ENCODE results near the gene FRAS1. TPM values are rescaled to one million over a fixed set of nuclear protein-coding genes. Genes with fewer than 3 reads are reported as not detected.

Gene FRAS1
- total RNA-seq, 1 donor from 2014 or later = 18.9 TPM

DNA sequence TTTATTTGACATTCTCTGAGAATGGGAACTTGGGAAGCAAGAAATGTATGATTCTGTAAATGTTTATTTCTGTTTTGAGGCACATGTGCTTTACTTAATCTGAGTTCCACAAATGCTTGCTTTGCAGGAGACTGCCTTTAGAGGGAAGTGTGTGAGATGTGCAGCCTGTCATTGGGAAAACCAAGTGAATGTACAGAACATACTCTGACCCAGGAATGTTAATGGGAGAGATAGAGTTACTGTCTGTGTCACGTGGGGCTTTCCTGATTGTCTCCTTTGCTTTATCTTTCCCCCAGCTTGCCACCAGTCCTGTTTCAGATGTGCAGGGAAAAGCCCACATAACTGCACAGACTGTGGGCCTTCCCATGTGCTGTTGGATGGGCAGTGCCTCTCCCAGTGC lies 275.9 kb downstream of the FRAS1 start:
- Mint-ChIP-seq H3K36me3 (ENCODE audit: low read depth) (peaks cover 1% of the 10 kb centered on the region), H3K27ac (ENCODE audit: unreplicated experiment) (no peak overlapping the region), H3K27me3 (ENCODE audit: low read depth) (no peaks in the 10 kb centered on the region), H3K9me3 (ENCODE audit: low read depth) (peaks cover 3% of the 10 kb centered on the region), H3K4me3 (ENCODE audit: unreplicated experiment) (no peak overlapping the region), H3K4me1 (ENCODE audit: low read depth) (peaks cover 8% of the 10 kb centered on the region)
- TF ChIP-seq, protein P1, sequence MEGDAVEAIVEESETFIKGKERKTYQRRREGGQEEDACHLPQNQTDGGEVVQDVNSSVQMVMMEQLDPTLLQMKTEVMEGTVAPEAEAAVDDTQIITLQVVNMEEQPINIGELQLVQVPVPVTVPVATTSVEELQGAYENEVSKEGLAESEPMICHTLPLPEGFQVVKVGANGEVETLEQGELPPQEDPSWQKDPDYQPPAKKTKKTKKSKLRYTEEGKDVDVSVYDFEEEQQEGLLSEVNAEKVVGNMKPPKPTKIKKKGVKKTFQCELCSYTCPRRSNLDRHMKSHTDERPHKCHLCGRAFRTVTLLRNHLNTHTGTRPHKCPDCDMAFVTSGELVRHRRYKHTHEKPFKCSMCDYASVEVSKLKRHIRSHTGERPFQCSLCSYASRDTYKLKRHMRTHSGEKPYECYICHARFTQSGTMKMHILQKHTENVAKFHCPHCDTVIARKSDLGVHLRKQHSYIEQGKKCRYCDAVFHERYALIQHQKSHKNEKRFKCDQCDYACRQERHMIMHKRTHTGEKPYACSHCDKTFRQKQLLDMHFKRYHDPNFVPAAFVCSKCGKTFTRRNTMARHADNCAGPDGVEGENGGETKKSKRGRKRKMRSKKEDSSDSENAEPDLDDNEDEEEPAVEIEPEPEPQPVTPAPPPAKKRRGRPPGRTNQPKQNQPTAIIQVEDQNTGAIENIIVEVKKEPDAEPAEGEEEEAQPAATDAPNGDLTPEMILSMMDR (IDR thresholded peaks at IDR 0.05) = peak; percentile 9
- DNase-seq (ENCODE audit: low spot score) = no peak

DNA sequence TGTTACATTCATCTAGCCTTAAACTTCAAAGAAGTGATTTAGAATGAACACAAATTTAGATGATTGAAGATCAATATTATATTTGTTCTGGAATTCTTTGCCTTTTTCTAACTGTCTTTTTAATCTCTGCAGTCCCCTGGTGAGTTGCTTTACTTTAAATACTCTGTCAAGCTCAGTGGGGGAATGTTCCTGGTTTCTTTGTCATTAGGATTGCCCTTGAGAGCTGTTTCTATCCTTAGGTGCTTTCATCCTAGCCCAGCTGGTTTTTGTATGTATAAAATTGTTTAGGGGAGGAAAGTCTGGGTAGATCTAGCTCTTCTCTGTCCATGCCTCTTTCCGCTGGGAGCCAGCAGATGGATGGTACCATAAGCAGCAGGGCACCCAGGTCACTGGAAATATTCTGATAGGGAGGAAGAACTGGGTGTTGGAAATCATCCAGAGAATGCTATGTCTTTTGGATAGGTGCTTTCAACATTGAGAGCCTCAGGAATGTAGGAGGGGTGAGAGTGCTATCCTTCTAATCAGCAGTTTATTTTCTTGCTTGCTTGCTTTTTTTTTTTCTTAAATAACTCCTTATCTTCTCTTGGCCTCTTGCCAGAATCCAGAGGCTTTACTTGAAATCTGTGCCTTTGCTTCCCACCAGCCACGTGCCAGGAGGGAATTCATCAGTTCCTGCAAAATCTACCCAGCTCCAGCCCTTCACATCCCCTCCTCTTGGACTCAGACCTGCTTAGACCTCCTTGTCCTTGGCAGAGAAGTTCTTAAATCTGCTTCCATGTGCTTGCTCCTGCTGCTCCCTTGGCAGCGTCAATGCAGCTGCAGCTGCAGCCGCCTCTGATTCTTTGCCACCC lies 279.2 kb downstream of the FRAS1 start:
- no peak overlapping the region for H3K4me3 Mint-ChIP-seq (ENCODE audit: unreplicated experiment)
- no peak overlapping the region for H3K27ac Mint-ChIP-seq (ENCODE audit: unreplicated experiment)
- H3K36me3 Mint-ChIP-seq (ENCODE audit: low read depth) = peaks cover 6% of the 10 kb centered on the region

DNA sequence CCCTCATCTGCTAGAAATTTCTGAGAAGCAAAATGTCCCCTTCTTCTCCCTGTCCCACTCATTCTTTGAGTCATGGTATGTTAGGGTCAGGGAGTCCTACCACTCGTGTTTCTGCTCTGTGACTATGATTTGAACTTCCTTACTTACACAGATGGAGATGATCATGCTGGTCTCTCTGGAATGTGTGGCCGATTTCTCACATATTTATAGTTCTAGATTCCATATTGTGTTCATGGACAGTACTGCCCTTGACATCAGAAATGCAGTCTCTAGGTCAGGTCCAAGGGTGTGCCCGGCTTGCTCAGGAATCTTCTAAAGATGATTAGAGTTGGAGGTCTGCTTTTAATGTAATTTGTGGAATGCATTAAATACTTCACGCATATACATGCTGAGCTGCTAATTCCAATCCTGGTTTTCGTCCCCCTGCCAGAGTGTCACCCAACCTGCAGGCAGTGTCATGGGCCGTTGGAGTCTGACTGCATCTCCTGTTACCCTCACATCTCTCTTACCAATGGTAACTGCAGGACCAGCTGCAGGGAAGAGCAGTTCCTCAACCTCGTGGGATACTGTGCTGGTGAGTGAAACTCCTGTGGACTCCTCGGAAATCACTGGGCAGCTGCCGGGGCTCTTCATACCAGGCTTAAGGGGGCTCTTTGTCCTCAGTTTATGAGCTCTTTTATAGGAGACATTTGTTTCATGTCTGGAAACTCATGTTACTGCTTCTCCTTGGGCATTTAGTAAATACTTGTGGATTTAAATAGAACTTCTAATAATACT lies 280.3 kb downstream of the FRAS1 start:
- peaks cover 7% of the 10 kb centered on the region for H3K36me3 Mint-ChIP-seq (ENCODE audit: low read depth)
- H3K4me1 Mint-ChIP-seq (ENCODE audit: low read depth) = peaks cover 8% of the 10 kb centered on the region
- H3K9me3 Mint-ChIP-seq (ENCODE audit: low read depth) = peaks cover 3% of the 10 kb centered on the region
- TF ChIP-seq, protein P1 (IDR thresholded peaks at IDR 0.05) = no peak
- peaks cover 2% of the 10 kb centered on the region for H3K27me3 Mint-ChIP-seq (ENCODE audit: low read depth)
- H3K4me3 Mint-ChIP-seq (ENCODE audit: unreplicated experiment) = no peak overlapping the region
- H3K27ac Mint-ChIP-seq (ENCODE audit: unreplicated experiment) = no peak overlapping the region
- no peak for DNase-seq (ENCODE audit: low spot score)

More for the DNA sequence above, 279.2 kb downstream of the FRAS1 start:
- Mint-ChIP-seq H3K4me1 (ENCODE audit: low read depth) (peaks cover 8% of the 10 kb centered on the region), H3K27me3 (ENCODE audit: low read depth) (peaks cover 2% of the 10 kb centered on the region), H3K9me3 (ENCODE audit: low read depth) (peaks cover 3% of the 10 kb centered on the region)
- no peak for DNase-seq (ENCODE audit: low spot score)
- TF ChIP-seq, protein P1 (IDR thresholded peaks at IDR 0.05) = no peak

DNA sequence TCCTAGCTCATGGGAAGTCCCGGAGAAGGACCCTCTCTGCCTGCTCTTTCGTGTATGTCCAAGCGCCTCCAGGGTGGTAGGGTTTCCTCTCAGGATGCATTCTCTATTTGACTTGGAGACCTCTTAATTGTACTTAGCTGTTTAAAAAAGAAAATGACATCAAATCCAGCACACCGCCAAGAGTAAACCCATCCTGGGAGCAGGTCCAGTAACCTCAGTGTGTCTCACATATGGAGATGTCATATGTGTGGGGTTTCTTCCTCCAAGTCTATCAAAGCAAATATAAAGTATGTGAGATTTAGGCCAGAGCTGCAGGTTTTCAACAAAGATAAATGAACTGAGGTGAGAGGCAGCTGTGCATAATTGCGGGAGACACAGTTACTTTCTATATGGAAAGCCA lies 285.0 kb downstream of the FRAS1 start:
- H3K9me3 Mint-ChIP-seq (ENCODE audit: low read depth) = no peaks in the 10 kb centered on the region
- TF ChIP-seq, protein P1 (IDR thresholded peaks at IDR 0.05) = no peak
- peaks cover 1% of the 10 kb centered on the region for H3K4me1 Mint-ChIP-seq (ENCODE audit: low read depth)
- peaks cover 2% of the 10 kb centered on the region for H3K27me3 Mint-ChIP-seq (ENCODE audit: low read depth)
- H3K27ac Mint-ChIP-seq (ENCODE audit: unreplicated experiment) = no peak overlapping the region
- no peak overlapping the region for H3K4me3 Mint-ChIP-seq (ENCODE audit: unreplicated experiment)
- peaks cover 8% of the 10 kb centered on the region for H3K36me3 Mint-ChIP-seq (ENCODE audit: low read depth)
- no peak for DNase-seq (ENCODE audit: low spot score)

DNA sequence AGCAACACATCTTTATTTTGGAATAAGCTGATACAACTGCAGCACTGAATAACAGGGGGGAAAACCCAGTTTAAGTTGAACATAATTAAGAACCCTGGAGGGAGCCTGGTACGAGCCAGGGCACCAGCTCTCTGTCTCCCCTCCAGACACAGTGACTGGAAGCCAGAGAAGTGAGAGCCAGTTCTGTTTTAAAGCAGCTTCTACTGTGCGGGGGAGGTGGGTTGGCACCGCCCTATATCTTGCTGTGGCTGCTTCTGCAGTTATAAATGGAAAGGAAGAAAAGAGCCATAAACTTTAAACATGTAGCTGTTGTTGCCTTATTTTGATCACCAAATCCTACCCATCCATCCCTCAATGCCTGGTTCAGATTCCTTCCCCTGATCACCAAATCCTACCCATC lies 286.6 kb downstream of the FRAS1 start:
- peaks cover 2% of the 10 kb centered on the region for H3K27me3 Mint-ChIP-seq (ENCODE audit: low read depth)

More for the DNA sequence above, 286.6 kb downstream of the FRAS1 start:
- no peak overlapping the region for H3K4me3 Mint-ChIP-seq (ENCODE audit: unreplicated experiment)
- TF ChIP-seq, protein P1 (IDR thresholded peaks at IDR 0.05) = no peak
- peaks cover 8% of the 10 kb centered on the region for H3K36me3 Mint-ChIP-seq (ENCODE audit: low read depth)
- no peaks in the 10 kb centered on the region for H3K9me3 Mint-ChIP-seq (ENCODE audit: low read depth)
- H3K4me1 Mint-ChIP-seq (ENCODE audit: low read depth) = no peaks in the 10 kb centered on the region
- no peak for DNase-seq (ENCODE audit: low spot score)
- no peak overlapping the region for H3K27ac Mint-ChIP-seq (ENCODE audit: unreplicated experiment)
